SH-SY5Y (cell line): Measurements from ENCODE around the gene MDGA2.

ENCODE experiments used
- GATA2 ChIP-seq: IDR thresholded peaks from 2 replicates; pipeline ENCODE4 v1.6.1; 2011; ENCODE audit warnings: mild to moderate bottlenecking, low read depth, low read length
- GATA3 ChIP-seq: IDR thresholded peaks from 2 replicates; pipeline ENCODE4 v1.6.1; 2011; ENCODE audit warnings: low read depth, mild to moderate bottlenecking, low read length, moderate library complexity

DNA sequence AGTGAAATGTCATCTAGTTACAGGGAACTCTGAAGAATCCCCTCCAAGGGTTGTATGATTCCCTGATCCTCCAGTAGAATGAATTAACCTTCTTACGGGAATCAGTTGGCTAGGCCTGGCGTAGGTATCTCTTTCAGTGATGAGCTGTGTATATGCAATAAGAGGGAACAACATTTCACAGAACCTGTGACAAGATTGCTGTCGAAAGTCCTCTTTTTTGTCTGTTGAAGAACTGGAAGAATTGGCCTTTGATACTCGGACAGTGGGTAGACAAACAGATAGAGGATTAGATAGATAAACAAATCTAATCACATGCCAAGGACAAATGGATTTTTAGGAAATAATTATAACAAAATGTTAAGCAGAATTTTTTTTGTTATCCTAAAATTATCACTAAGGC lies 184.6 kb downstream of the MDGA2 start:
- no peak for TF ChIP-seq GATA3
- no peak for TF ChIP-seq GATA2
